GM10248 (cell line): ENCODE results near the gene WDR18.
A peak's percentile ranks its signal among the peaks of the same experiment; 100 is the strongest.

Experiments used
- CTCF ChIA-PET: fragments of 300-600 bp; sonication (Branson Sonifier 250); formaldehyde crosslinking; extraction: SDS; loops from one replicate; lab custom pipeline; 2021; ENCODE audit warnings: antibody characterized with exemption; lab: Yijun Ruan, JAX
- POLR2A ChIA-PET: fragments of 350-650 bp; sonication (Branson Sonifier 250); formaldehyde crosslinking; extraction: SDS; loops from one replicate; lab custom pipeline; 2020; ENCODE audit warnings: antibody characterized with exemption; lab: Yijun Ruan, JAX
- DNase-seq: peaks from one replicate; pipeline ENCODE4 v3.0.0; 2012; ENCODE audit errors: extremely low spot score
- CTCF ChIP-seq: IDR thresholded peaks from 2 replicates; pipeline ENCODE4 v1.5.1; 2012; ENCODE audit warnings: mild to moderate bottlenecking, low read depth; ENCODE audit errors: extremely low read depth, missing control alignments, control extremely low read depth

The WDR18 gene

DNA sequence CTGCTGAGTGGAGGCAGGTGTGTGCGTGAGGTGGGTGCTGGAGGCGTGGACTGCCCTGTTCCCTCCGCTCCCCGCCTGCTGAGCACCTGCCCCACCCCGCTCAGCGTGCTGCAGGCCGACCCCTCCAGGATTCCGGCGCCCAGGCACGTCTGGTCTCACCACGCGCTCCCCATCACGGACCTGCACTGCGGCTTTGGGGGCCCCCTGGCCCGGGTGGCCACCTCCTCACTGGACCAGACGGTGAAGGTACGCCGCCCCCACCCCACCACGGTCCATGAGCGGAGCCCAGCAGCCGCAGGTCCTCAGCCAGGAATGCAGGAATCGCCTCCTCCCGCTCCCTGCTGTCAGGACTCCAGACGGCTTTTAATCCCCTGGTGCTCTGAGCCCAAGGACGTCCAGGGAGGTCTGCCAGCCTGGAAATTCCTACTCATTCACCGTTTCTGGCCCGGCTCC lies 6.0 kb downstream of the WDR18 start:
- ChIA-PET CTCF (interaction anchor here (1.2 kb wide), 1 partner anchor 8 kb away, joined by 3 read pairs; no protein-coding TSS in a partner anchor), POLR2A (no interaction called here)
- TF ChIP-seq CTCF = no peak
- DNase-seq = no peak

DNA sequence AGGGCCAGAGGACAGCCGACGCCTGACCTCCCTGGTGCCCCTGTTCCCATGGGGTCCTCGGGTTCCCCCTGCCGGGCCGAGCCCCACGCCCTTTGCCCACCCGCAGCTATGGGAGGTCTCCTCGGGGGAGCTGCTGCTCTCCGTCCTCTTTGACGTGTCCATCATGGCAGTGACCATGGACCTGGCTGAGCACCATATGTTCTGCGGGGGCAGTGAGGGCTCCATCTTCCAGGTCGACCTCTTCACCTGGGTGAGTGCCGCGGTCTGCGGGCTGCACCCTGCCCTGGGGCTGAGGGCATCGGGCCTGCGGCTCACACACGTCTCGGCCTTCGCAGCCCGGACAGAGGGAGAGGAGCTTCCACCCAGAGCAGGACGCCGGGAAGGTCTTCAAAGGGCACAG lies 6.6 kb downstream of the WDR18 start:
- POLR2A ChIA-PET = no interaction called here
- DNase-seq = no peak
- no peak for TF ChIP-seq CTCF
- CTCF ChIA-PET = interaction anchor here (1.2 kb wide), 1 partner anchor 9 kb away, joined by 3 read pairs; no protein-coding TSS in a partner anchor

DNA sequence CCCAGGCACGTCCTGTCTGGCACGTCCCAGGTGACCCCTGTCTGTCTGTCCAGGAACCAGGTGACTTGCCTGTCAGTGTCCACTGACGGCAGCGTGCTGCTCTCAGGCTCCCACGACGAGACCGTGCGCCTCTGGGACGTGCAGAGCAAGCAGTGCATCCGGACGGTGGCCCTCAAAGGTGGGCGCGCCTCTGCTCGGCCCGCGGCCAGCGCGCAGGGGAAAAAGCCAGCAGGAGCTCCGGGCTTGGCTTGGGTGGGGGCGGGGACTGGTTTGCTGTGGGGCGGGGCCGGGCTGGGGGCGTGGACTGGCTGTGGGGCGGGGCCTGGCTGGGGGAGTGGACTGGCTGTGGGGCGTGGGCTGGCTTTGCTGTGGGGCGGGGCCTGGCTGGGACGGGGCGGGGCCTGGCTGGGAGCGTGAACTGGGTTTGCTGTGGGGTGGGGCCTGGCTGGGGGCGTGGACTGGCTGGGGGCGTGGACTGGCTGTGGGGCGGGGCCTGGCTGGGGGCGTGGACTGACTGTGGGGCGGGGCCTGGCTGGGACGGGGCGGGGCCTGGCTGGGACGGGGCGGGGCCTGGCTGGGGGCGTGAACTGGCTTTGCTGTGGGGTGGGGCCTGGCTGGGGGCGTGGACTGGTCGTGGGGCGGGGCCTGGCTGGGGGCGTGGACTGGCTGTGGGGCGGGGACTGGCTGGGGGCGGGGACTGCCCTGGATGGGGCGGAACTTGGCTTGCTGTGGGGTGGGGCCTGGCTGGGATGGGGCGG lies 7.2 kb downstream of the WDR18 start:
- no peak for TF ChIP-seq CTCF
- POLR2A ChIA-PET = no interaction called here
- CTCF ChIA-PET = interaction anchor here (1.2 kb wide), 1 partner anchor 9 kb away, joined by 3 read pairs; no protein-coding TSS in a partner anchor
- peak; percentile 63 for DNase-seq

DNA sequence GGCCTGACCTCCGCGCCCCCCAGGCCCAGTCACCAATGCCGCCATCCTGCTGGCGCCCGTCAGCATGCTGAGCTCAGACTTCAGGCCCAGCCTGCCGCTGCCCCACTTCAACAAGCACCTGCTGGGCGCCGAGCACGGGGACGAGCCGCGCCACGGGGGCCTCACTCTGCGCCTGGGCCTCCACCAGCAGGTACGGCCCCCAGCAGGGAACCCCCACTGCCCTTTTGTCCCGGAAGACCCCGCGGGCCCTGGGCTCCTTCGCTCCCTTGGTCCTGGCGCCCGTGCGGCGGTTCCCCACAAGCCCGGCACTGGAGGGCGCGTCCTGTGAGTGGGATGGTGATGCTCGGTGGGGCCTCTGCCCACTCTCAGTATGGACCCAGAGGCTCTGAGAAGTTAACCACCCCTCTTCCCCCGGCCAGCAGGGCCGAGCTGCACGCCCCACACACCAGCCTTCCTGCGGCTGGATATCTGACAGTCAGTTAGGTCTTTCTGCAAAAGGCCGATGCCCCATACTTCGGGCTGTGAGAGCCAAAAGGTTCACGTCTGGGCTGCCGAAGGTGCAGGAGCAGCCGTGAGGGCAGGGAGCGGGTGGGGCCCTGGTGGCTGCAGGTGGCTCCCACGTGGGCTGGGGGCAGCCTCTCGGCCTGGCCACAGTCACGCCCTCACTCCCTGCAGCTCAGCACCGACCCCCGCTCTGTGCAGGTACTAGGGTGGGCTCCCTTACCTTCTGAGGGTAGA lies 8.0 kb downstream of the WDR18 start:
- TF ChIP-seq CTCF = no peak
- ChIA-PET POLR2A (no interaction called here), CTCF (no interaction called here)
- DNase-seq = no peak

- ChIA-PET CTCF (interaction anchor here (1.1 kb wide), 1 partner anchor 69 kb away, joined by 4 read pairs; no protein-coding TSS in a partner anchor), POLR2A (no interaction called here)
- TF ChIP-seq CTCF = no peak
- DNase-seq = no peak
Observed at GRCh38 chr19:992670-993055, 8.5 kb downstream of the WDR18 start.

GRCh38 chr19:993361-993830 lies 9.3 kb downstream of the WDR18 start:
- ChIA-PET CTCF (interaction anchor here (1.1 kb wide), 1 partner anchor 70 kb away, joined by 4 read pairs; no protein-coding TSS in a partner anchor), POLR2A (no interaction called here)
- TF ChIP-seq CTCF = no peak
- no peak for DNase-seq
